Right lobe of liver (tissue), 6 donors: Measurements from ENCODE around the gene SS18. TPM values are rescaled to one million over a fixed set of nuclear protein-coding genes. Genes with fewer than 3 reads are reported as not detected.

ENCODE experiments used
- ATAC-seq, 4 donors: fragments of 200-7000 bp; cut with Tn5 transposase; one replicate each; pipeline ENCODE4 v1.9.1; 2020; ENCODE audit warnings: mild to moderate bottlenecking in 4 of 4, moderate library complexity in 4 of 4
- DNase-seq, 3 donors: peaks; one replicate each; pipeline ENCODE4 v3.0.0-alpha.2; 2020
- H3K27ac ChIP-seq, 3 donors: fragments of 200-600 bp; one replicate each; pipeline ENCODE4 v1.8.0; 2022
- H3K27me3 ChIP-seq, 2 donors: fragments of 200-600 bp; one replicate each; pipeline ENCODE4 v1.8.0; 2022
- H3K36me3 ChIP-seq, 4 donors: fragments of 200-600 bp; sonication (generic) in 1 of 4; one replicate each; pipeline versions ENCODE4 v1.5.1 to v1.8.0; 2017 to 2022; ENCODE audit warnings: control low read depth in 1 of 4
- H3K4me1 ChIP-seq, 4 donors: fragments of 200-600 bp; sonication (generic) in 1 of 4; one replicate each; pipeline versions ENCODE4 v1.5.1 to v1.8.0; 2017 to 2022; ENCODE audit warnings: control low read depth in 1 of 4
- H3K4me3 ChIP-seq, 3 donors: fragments of 200-600 bp; one replicate each; pipeline ENCODE4 v1.8.0; 2022
- H3K9me3 ChIP-seq, 4 donors: fragments of 200-600 bp; sonication (generic) in 1 of 4; one replicate each; pipeline versions ENCODE4 v1.5.1 to v1.8.0; 2017 to 2022; ENCODE audit warnings: control low read depth in 1 of 4
- CTCF ChIP-seq, 4 donors: fragments of 200-600 bp in 3 of 4; fragments of 450-650 bp in 1 of 4; IDR thresholded peaks; one replicate each; pipeline versions ENCODE4 v1.5.1 to v1.8.0; 2016 to 2022; ENCODE audit warnings: antibody characterized with exemption in 4 of 4, mild to moderate bottlenecking in 2 of 4
- POLR2A ChIP-seq: fragments of 450-650 bp; IDR thresholded peaks from one replicate; pipeline ENCODE4 v1.6.1; 2017; ENCODE audit warnings: antibody characterized with exemption, mild to moderate bottlenecking
- WGBS: methylation state at CpG from one replicate; pipeline ENCODE4 v1.1.6; 2018; ENCODE audit warnings: low coverage, low lambda C conversion rate; ENCODE audit not compliant: insufficient coverage; ENCODE audit errors: missing lambda C conversion rate; 5-methylcytosine and 5-hydroxymethylcytosine counted together
- intact Hi-C, 2 donors: fragments of 100-400 bp; cut with DNase I; formaldehyde crosslinking; loops; one replicate each; pipeline versions ENCODE4 v1.11.2 to v1.14.1; 2022
- total RNA-seq, 6 experiments: library from RNA; depleted of rRNA in 2 of 6; stranded (reverse); fragments of >200 nt in 2 of 6; fragmentation: NEBNext Ultra II Directional in 3 of 6; extraction: Animal tissue kit (Norgen Biotek cat#: 25700) in 3 of 6; gene quantifications; one replicate each; pipeline versions ENCODE4 v1.1.0 to v1.2.4, GENCODE V29; 2016 to 2023
- donor health status: DM: no; HTN: yes; CAD: no.
- donor health status: DM: no; HTN: no; CAD: no.
- donor health status: DM: no; HTN: no; CAD: no.
- donor health status: DM: no; HTN: yes; CAD: no.
- donor health status: DM: no; HTN: yes; CAD: no.

Gene SS18
- total RNA-seq, 6 experiments from 2014 or later, result 26.6 to 47.3 (median 37.6) TPM

GRCh38 chr18:26052505-26052904 is 37.9 kb downstream of the SS18 start:
- DNase-seq (no peak), ATAC-seq (no peak)
- H3K27me3 ChIP-seq, result no peaks in the 10 kb centered on the region
- H3K4me3 ChIP-seq, result no peak overlapping the region
- H3K9me3 ChIP-seq, result no peaks in the 10 kb centered on the region
- no peak overlapping the region for H3K27ac ChIP-seq
- peaks cover 0 to 27% (median 13%) of the 10 kb centered on the region in 4 donors for H3K36me3 ChIP-seq
- no peak for TF ChIP-seq CTCF (IDR thresholded peaks at IDR 0.05)
- intact Hi-C loops, result no loop called here
- H3K4me1 ChIP-seq, result no peaks in the 10 kb centered on the region

- Histone ChIP-seq H3K36me3 (peaks cover 0 to 20% (median 10%) of the 10 kb centered on the region in 4 donors), H3K4me3 (no peak overlapping the region), H3K9me3 (no peaks in the 10 kb centered on the region), H3K27ac (no peak overlapping the region), H3K4me1 (no peaks in the 10 kb centered on the region), H3K27me3 (no peaks in the 10 kb centered on the region)
- no peak for DNase-seq
- WGBS, result 100% methylated on average over 1 of the region's 1 CpG
- no peak for ATAC-seq
- intact Hi-C loops, result no loop called here
- TF ChIP-seq POLR2A, result no peak
- TF ChIP-seq CTCF (IDR thresholded peaks at IDR 0.05), result peak in 3 of 4 donors; percentile 5 to 11 (median 7)
Measured at GRCh38 chr18:26051843-26052242, 38.6 kb downstream of the SS18 start.

GRCh38 chr18:26046419-26047077 is 43.9 kb downstream of the SS18 start:
- H3K4me3 ChIP-seq, result no peak overlapping the region
- DNase-seq (no peak), ATAC-seq (no peak)
- no peaks in the 10 kb centered on the region for H3K9me3 ChIP-seq
- H3K27me3 ChIP-seq, result no peaks in the 10 kb centered on the region
- no peak overlapping the region for H3K27ac ChIP-seq
- H3K36me3 ChIP-seq, result peaks cover 0 to 4% (median 0%) of the 10 kb centered on the region in 4 donors
- intact Hi-C loops, result no loop called here
- TF ChIP-seq POLR2A, result no peak
- TF ChIP-seq CTCF (IDR thresholded peaks at IDR 0.05), result no peak
- no peaks in the 10 kb centered on the region for H3K4me1 ChIP-seq

- intact Hi-C loops, result no loop called here
- no peak for DNase-seq
- ATAC-seq, result no peak
- TF ChIP-seq POLR2A, result no peak
- no peak for TF ChIP-seq CTCF (IDR thresholded peaks at IDR 0.05)
- no peaks in the 10 kb centered on the region for H3K27me3 ChIP-seq
- no peaks in the 10 kb centered on the region for H3K36me3 ChIP-seq
- no peaks in the 10 kb centered on the region for H3K9me3 ChIP-seq
- no peak overlapping the region for H3K27ac ChIP-seq
- WGBS, result 100% methylated on average over 1 of the region's 3 CpGs
- no peaks in the 10 kb centered on the region for H3K4me1 ChIP-seq
- no peak overlapping the region for H3K4me3 ChIP-seq
Measured at GRCh38 chr18:26044807-26045206, 45.6 kb downstream of the SS18 start.
